GM10266 (cell line): ENCODE measurements around the gene USP24.

Source experiments
- DNase-seq: peaks from one replicate; pipeline ENCODE4 v3.0.0; 2012; ENCODE audit errors: extremely low spot score
- TF ChIP-seq, protein P1 (sequence below): IDR thresholded peaks from 2 replicates; pipeline ENCODE4 v1.5.1; 2012; ENCODE audit warnings: mild to moderate bottlenecking, low read depth; ENCODE audit not compliant: control insufficient read depth, insufficient read depth; ENCODE audit errors: missing control alignments

USP24 gene

DNA sequence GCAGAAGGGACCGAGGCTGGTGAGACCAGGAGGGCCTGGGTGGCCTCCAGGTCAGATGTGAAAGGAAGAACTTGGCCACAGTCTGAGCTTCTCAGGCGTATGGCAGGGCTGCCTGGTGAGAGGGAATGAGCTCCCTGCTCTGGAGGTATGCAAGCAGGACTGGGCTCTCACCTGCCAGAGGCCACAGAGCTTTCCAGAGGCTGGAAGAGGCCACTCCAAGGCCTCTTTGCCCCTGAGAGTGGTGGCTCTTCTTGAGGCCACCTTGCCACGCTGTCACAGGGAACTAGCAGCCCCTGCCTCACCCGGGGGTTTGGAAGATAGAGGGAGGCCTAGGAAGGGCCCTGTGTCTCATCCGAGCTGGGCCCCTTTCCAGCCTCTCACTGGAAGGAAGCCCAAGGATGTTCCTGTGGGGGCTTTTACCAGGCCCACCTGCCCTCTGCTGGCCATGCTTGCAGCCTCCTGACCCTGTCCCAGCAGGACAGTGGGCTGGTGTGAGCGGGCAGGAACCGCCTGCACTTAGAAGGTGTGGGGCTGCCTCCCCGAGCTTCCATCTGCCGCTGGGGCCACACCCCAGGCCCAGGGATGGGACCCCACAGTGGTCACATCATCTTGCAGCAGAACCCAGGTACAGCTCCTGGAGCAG lies 165.8 kb downstream of the USP24 start:
- TF ChIP-seq, protein P1, sequence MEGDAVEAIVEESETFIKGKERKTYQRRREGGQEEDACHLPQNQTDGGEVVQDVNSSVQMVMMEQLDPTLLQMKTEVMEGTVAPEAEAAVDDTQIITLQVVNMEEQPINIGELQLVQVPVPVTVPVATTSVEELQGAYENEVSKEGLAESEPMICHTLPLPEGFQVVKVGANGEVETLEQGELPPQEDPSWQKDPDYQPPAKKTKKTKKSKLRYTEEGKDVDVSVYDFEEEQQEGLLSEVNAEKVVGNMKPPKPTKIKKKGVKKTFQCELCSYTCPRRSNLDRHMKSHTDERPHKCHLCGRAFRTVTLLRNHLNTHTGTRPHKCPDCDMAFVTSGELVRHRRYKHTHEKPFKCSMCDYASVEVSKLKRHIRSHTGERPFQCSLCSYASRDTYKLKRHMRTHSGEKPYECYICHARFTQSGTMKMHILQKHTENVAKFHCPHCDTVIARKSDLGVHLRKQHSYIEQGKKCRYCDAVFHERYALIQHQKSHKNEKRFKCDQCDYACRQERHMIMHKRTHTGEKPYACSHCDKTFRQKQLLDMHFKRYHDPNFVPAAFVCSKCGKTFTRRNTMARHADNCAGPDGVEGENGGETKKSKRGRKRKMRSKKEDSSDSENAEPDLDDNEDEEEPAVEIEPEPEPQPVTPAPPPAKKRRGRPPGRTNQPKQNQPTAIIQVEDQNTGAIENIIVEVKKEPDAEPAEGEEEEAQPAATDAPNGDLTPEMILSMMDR: no peak
- no peak for DNase-seq

DNA sequence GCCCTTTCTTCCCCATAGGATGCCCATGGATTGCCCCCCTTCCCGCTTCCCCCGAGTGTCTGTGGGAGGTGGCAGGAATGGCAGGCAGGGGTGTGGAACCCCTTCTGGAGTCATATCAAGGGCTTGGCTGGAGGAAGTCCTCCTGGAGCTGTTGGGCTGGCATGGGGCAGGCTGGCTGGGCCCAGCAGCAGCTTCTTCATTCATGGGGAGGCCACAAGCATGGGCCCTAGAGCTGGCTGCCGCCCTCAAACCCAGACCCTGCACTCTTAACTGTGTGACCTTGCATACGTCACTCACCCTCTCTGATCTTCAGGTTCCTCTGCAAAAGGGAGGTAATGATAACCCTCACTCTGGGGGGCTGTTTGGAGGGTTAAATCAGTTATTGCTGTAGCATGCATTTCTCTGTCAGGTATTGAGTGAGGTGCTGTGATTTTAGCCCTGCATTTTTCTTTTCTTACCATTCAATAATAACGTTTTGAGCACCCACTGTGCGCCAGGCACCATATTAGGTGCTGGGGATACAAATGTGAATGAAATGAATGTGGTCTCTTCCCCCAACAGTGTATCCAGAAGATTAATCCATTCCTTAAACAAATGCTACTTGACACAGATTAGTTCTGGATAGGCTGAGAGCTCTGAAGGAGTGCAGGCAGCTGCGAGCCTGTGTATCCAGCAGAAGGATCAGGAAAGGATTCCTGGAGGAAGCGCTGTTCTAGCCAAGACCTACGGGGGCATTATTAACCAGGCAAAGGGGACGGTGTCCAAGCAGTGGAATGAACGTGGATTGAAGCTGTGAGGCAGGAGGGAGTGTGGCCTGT lies 166.5 kb downstream of the USP24 start:
- TF ChIP-seq, protein P1: no peak
- DNase-seq: no peak

DNA sequence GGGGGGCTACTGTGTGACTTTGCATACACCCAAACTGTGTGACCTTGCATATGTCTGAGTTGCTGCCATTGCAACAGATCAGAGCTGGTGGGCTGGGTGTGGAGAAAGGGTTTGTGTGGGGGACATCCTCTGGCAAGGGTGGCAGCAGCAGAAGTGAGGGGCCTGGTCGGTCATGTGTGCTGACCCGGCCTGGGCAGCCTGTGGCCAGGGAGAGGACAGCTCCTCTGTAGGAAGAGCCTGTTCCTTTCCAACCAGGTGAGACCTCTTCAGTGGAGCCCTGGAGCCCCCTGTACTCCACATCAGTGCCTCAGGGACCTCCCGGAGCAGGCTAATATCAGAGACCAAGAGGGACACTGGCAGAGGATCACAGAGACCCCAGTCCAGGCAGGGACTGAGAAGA lies 167.6 kb downstream of the USP24 start:
- TF ChIP-seq, protein P1: no peak
- DNase-seq: no peak

DNA sequence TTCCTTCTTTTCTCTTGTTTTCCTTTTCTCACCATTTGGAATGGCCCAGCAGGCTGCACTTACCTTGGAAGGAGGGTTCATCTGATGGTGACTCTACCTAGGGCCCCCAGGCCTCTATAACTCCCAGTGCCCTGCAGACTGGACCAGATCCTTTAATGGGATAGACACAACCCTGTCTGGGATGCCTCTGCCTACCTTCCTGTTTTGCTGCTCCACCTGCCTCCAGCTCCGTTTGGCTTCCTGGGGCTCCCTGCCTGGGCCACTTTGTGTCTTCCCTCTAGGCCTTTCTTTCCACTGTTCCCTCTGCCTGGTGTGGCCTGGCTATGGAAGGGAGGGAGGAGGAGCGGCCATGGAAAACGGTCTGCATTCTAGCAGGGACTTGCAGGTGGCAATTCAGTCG lies 168.3 kb downstream of the USP24 start:
- no peak for DNase-seq

DNA sequence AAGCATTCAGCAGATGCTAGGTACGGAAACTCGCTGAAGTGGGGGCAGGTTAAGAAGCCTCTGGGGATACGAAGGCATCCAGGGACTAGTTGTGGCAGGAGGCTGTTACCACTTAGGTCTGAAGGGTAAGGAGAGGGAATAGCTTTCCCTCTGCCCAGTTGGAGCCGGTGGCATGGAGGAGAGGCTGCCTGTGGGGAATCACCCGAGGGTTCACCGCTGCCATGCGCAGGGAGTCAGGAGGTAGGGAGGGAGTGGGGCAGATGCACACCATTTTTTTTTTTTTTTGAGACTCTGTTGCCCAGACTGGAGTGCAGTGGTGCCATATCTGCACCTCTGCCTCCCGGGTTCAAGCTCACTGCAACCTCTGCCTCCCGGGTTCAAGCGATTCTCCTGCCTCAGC lies 169.7 kb downstream of the USP24 start:
- no peak for DNase-seq
- TF ChIP-seq, protein P1: no peak

More for the DNA sequence above, 168.3 kb downstream of the USP24 start:
- TF ChIP-seq, protein P1: no peak

DNA sequence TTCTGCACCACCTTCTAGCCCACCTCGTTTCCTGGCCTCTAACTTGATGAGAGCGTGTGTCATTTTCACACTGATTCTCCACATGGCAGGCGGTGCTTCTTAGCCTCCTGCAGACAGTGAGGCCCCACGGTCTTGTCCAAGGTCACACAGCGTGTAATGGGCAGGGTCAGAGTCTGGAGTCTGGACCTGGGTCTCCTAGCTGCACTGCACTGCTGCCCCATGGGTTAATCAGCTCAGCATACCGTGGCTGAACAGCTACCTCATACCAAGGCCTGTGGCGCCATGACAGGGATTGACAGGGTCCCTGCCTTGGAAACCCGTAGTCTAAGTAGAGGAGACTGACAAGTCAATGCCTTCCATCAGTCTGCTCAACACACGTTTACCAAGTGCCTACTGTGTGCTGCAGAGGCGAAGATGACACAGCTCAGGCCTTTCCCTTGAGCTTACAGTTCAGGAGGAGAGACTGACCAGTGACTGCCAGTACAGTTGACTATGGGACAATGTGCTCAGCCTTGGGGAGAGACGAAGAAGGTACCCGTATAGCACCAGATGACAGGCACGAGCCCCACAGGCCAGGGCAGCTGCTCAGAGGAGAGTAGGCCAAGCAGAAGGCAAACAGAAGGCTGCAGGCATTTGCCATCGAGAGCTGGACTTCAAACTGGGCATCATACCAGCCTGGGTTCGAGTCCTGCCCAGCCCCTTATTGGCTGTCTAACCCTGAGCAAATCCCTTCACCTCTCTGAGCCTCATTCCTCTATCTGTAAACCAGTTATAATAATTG lies 170.4 kb downstream of the USP24 start:
- no peak for DNase-seq
- TF ChIP-seq, protein P1: no peak
